Heart left ventricle (tissue), 13 donors: Measurements from ENCODE around the gene RELCH.

Source experiments
- CTCF ChIP-seq, 12 donors: fragments of 200-600 bp; sonication (generic) in 4 of 12; IDR thresholded peaks; one replicate each; pipeline versions ENCODE4 v1.5.0 to v1.8.0; 2018 to 2022; ENCODE audit warnings: antibody characterized with exemption in 12 of 12, mild to moderate bottlenecking in 5 of 12
- POLR2A ChIP-seq, 2 donors: fragments of 450-650 bp; IDR thresholded peaks; one replicate each; pipeline ENCODE4 v1.6.1; 2017; ENCODE audit warnings: antibody characterized with exemption in 2 of 2, mild to moderate bottlenecking in 2 of 2, moderate library complexity in 2 of 2
- donor health status: ischemic (EF 13 %, LVEDD 7.1; RV severe dilation, severe dysfunction).
- donor health status: DM: no; HTN: yes; CAD: no.
- donor health status: DM: no; HTN: no; CAD: no.
- donor health status: ischemic (EF 25% LVEDD 6.9; RV normal size, moderate dysfunction).
- donor health status: ischemic (EF 25% LVEDD 5.7; RV mildly dilated, moderate dysfunction).
- donor health status: ischemic (EF 35%, LVEDD 5.7; RV mildly dilated, moderate dysfunction).
- donor health status: nonischemic (EF 11% LVEDD 7.7; RV severe dilation, severe dysfunction).
- donor health status: DM: yes; HTN: yes; CAD: no.
- donor health status: PGD.
- donor health status: ischemic (EF 29% LVEDD 5.4; RV normal size, mild dysfunction).
- donor health status: nonischemic (EF 23%, LVEDD 6.1; RV moderate dilation, normal function).

- TF ChIP-seq CTCF (IDR thresholded peaks at IDR 0.05) (no peak), POLR2A (IDR thresholded peaks at IDR 0.05) (no peak)
Observed at GRCh38 chr18:62196079-62196478, 9.0 kb downstream of the RELCH start.
